Measurements from ENCODE around the gene MKI67.
"Not testable (repeated sequence)": the region's sequence is repeated elsewhere in the genome, so short reads cannot be mapped to it uniquely, and the experiment has no call there.

The MKI67 gene

DNA sequence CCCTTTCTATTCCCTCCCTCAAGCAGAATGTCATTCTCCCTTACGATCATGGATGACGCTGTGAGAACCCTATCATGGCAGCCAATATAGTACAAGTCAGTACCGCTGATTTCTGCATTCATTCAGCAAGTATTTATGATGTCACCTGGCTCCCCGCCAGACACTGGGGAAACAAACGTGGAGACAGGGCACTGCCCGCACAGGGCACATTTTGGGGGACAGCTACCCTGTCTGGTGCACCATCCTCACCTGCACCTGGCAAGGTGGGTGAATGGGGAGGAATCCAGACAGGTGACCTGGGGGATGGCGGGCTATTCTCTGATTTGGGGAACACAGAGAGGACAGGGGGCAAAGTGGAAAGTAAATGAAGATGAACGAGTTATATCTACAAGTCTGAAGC lies 28.4 kb downstream of the MKI67 start:
- Histone ChIP-seq H3K27ac (ENCODE audit: low read depth, low read length) (no peak overlapping the region), H3K4me1 (ENCODE audit: control insufficient read depth in 5 of 5, insufficient read depth in 5 of 5, low read length in 5 of 5) (no peaks in the 10 kb centered on the region), H3K27me3 (ENCODE audit: control insufficient read depth in 5 of 5, insufficient read depth in 4 of 5, low read length in 5 of 5) (no peaks in the 10 kb centered on the region), H3K36me3 (ENCODE audit: control insufficient read depth in 5 of 5, insufficient read depth in 5 of 5, low read length in 5 of 5) (no peaks in the 10 kb centered on the region), H3K9ac (ENCODE audit: low read length in 5 of 5) (no peak overlapping the region), H3K9me3 (ENCODE audit: control insufficient read depth in 5 of 5, low read length in 5 of 5) (no peaks in the 10 kb centered on the region), H3K4me3 (ENCODE audit: low read depth in 1 of 5, low read length in 5 of 5) (no peak overlapping the region)

DNA sequence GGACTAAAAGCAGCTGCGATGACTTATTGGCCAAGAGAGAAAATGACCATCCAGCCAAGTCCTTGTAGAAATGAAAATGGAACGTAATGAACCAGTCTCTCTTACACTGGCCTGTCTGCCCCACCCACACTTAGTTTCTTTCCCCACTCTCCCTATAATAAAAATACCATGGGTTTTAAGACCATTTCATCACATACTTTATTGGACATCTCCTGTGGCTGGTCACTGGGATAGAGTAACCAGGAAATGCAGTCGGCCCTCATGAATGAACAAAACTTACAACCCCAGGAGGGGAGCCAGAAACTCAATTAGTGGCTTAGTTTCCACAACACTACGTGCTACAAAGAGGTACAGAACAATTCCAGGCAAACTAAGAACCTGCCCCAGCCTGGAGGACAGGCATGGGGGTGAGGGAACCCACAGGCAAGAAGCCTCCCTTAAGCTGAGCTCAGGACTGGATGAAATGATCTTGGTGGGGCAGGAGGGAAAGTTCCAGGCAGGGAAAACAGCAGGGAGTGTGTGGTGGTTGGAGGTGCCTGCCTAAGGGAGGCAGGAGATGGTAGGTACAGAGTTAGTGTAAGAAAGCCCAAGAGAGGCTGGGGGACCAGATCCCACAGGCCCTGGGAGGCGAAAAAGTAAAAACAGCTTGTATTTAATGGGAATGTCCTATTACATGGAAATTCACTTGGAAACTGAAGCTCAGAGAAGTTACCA lies 29.6 kb downstream of the MKI67 start:
- no peak overlapping the region for H3K27ac ChIP-seq (ENCODE audit: low read depth, low read length)

DNA sequence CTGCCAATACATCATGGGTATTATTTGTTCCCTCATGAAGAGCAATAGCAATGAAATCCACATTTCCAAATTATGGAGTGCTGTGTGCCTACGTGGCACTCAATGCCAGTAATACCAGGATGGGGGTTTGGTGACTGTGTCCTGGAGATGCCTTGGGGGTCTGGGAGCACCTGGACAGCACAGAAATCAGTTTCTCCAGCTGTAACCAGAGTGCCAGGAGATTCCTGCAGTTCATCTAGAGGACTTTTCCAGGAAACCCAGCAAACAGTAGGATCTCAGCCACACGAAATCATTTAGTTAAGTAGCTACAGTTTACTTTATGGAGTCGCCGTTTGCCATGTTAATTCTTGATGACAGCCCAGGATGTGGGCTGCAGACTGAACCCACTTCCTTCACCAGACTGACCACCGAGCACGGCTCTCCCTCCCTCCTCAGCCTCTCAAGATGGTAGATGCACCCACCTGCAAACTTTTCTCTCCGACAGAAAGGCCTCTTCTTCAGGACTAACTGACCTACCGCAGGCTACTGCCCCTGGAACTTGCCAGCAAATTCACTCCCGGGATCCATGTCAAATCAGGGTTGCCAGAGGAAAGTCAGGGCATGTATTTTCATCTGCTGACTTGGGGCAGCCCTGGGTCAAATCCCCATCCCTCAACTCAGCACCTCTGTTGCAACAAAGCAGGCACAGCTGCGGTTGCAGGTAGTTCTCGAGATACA lies 30.3 kb downstream of the MKI67 start:
- peaks cover 0 to 3% (median 0%) of the 10 kb centered on the region in 5 donors for H3K27me3 ChIP-seq (ENCODE audit: control insufficient read depth in 5 of 5, insufficient read depth in 4 of 5, low read length in 5 of 5)
- no peaks in the 10 kb centered on the region for H3K36me3 ChIP-seq (ENCODE audit: control insufficient read depth in 5 of 5, insufficient read depth in 5 of 5, low read length in 5 of 5)
- no peak overlapping the region for H3K27ac ChIP-seq (ENCODE audit: low read depth, low read length)
- no peaks in the 10 kb centered on the region for H3K4me1 ChIP-seq (ENCODE audit: control insufficient read depth in 5 of 5, insufficient read depth in 5 of 5, low read length in 5 of 5)
- no peak overlapping the region for H3K9ac ChIP-seq (ENCODE audit: low read length in 5 of 5)
- no peaks in the 10 kb centered on the region for H3K9me3 ChIP-seq (ENCODE audit: control insufficient read depth in 5 of 5, low read length in 5 of 5)
- no peak overlapping the region for H3K4me3 ChIP-seq (ENCODE audit: low read depth in 1 of 5, low read length in 5 of 5)

More for the DNA sequence above, 29.6 kb downstream of the MKI67 start:
- Histone ChIP-seq H3K9ac (ENCODE audit: low read length in 5 of 5) (no peak overlapping the region), H3K9me3 (ENCODE audit: control insufficient read depth in 5 of 5, low read length in 5 of 5) (no peaks in the 10 kb centered on the region), H3K4me3 (ENCODE audit: low read depth in 1 of 5, low read length in 5 of 5) (no peak overlapping the region), H3K27me3 (ENCODE audit: control insufficient read depth in 5 of 5, insufficient read depth in 4 of 5, low read length in 5 of 5) (peaks cover 0 to 3% (median 0%) of the 10 kb centered on the region in 5 donors), H3K36me3 (ENCODE audit: control insufficient read depth in 5 of 5, insufficient read depth in 5 of 5, low read length in 5 of 5) (no peaks in the 10 kb centered on the region), H3K4me1 (ENCODE audit: control insufficient read depth in 5 of 5, insufficient read depth in 5 of 5, low read length in 5 of 5) (no peaks in the 10 kb centered on the region)

DNA sequence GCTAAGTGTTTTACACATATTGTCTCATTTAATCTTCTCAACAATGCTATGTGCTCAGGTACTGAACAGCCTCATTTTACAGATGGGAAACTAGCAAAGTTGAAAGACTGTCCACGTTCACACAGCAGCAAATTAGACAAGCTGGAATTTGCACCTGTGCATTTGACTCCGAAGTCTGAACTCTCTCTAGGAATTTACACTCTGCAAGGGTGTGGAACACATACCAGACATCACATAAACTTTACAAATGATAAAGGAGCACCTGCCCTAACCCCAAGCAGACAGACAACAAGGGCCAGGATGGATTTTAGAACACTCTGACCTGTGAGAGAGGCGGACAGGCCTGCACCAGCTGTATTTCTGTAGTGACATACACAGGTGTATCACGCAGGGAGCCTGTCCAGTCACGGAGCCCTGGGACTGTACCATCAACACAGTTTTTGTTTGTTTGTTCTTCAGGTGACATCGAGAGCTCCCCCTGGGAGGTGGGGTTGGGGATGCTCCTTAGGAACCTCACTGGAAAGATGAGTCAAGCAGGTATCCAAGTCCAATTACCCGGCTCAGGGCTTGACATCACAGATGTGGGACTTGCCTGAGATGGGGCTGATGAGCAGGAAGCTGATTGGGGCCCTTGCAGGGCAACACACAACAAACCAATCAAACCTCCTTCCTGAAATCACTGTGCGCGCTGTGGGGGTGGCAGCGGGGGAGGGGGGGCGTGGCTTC lies 31.0 kb downstream of the MKI67 start:
- H3K9me3 ChIP-seq (ENCODE audit: control insufficient read depth in 5 of 5, low read length in 5 of 5) = no peaks in the 10 kb centered on the region
- H3K4me3 ChIP-seq (ENCODE audit: low read depth in 1 of 5, low read length in 5 of 5) = no peak overlapping the region
- H3K4me1 ChIP-seq (ENCODE audit: control insufficient read depth in 5 of 5, insufficient read depth in 5 of 5, low read length in 5 of 5) = no peaks in the 10 kb centered on the region
- peaks cover 0 to 8% (median 0%) of the 10 kb centered on the region in 5 donors for H3K27me3 ChIP-seq (ENCODE audit: control insufficient read depth in 5 of 5, insufficient read depth in 4 of 5, low read length in 5 of 5)
- H3K9ac ChIP-seq (ENCODE audit: low read length in 5 of 5) = no peak overlapping the region
- no peaks in the 10 kb centered on the region for H3K36me3 ChIP-seq (ENCODE audit: control insufficient read depth in 5 of 5, insufficient read depth in 5 of 5, low read length in 5 of 5)
- no peak overlapping the region for H3K27ac ChIP-seq (ENCODE audit: low read depth, low read length)

DNA sequence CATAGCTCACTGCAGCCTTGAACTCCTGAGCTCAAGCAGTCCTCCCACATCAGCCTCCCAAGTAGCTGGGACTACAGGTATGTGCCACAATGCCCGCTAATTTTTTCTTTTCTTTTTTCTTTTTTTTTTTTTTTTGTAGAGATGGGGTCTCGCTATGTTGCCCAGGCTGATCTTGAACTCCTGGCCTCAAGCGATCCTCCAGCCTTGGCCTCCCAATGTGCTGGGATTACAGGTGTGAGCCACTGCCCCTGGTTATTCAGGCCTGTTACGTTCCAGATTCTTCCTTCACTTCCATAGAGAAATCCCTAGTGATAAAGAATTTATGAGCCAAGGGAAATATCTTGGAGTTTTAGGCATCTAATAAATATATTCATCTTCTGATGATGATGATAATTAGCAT lies 31.6 kb downstream of the MKI67 start:
- not testable (repeated sequence) for H3K9me3 ChIP-seq (ENCODE audit: control insufficient read depth in 5 of 5, low read length in 5 of 5); H3K27me3 ChIP-seq (ENCODE audit: control insufficient read depth in 5 of 5, insufficient read depth in 4 of 5, low read length in 5 of 5); H3K27ac ChIP-seq (ENCODE audit: low read depth, low read length); H3K36me3 ChIP-seq (ENCODE audit: control insufficient read depth in 5 of 5, insufficient read depth in 5 of 5, low read length in 5 of 5); H3K4me3 ChIP-seq (ENCODE audit: low read depth in 1 of 5, low read length in 5 of 5); H3K9ac ChIP-seq (ENCODE audit: low read length in 5 of 5); H3K4me1 ChIP-seq (ENCODE audit: control insufficient read depth in 5 of 5, insufficient read depth in 5 of 5, low read length in 5 of 5)

DNA sequence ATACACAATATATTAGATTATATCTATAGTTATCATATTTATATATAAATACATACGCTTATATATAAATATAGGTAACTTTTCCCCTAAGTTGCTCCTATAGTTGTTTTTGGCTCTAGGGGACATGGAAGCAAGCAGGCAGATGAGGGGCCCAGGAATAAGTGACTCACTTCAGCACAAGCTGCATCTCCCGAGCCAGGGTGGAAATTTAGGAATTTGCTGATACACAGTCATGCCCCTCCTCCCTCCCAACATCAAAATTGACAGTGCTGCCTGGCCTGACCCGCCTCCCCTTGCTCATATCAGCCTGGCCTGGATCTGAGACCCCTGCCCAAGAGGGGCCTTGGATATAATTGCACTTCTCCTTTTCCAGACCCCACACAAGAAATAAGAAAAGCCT lies 33.8 kb downstream of the MKI67 start:
- Histone ChIP-seq H3K27me3 (ENCODE audit: control insufficient read depth in 5 of 5, insufficient read depth in 4 of 5, low read length in 5 of 5) (peaks cover 0 to 16% (median 8%) of the 10 kb centered on the region in 5 donors), H3K36me3 (ENCODE audit: control insufficient read depth in 5 of 5, insufficient read depth in 5 of 5, low read length in 5 of 5) (no peaks in the 10 kb centered on the region), H3K9me3 (ENCODE audit: control insufficient read depth in 5 of 5, low read length in 5 of 5) (no peaks in the 10 kb centered on the region), H3K4me1 (ENCODE audit: control insufficient read depth in 5 of 5, insufficient read depth in 5 of 5, low read length in 5 of 5) (no peaks in the 10 kb centered on the region), H3K27ac (ENCODE audit: low read depth, low read length) (no peak overlapping the region), H3K9ac (ENCODE audit: low read length in 5 of 5) (no peak overlapping the region), H3K4me3 (ENCODE audit: low read depth in 1 of 5, low read length in 5 of 5) (no peak overlapping the region)

DNA sequence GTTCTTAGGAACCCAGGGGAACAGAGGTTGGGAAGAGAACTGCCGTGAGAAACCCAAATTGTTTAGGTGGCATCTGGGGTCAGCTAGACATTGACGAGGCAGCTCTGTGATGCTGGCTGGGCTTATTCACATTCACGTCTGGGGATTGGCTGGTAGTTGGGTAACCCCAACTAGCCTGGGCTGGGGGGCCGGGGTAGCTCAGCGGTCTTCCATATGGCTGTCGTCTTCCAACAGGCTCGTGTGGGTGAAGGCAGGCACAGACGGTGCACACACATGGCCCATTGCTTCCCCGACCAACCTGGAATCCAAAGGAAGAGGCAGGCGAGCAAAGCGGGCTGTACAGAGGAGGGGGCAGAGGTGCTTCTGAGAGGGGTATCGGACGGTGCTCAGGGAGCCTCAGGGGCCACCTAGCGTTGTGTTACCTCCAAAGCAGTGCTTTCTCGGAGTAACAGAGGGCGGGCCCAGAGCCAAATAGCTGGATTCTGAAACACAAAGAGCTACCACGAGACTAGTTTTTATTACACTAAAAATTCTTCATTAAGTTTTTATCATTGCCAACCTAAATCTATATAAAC lies 34.5 kb downstream of the MKI67 start:
- Histone ChIP-seq H3K9me3 (ENCODE audit: control insufficient read depth in 5 of 5, low read length in 5 of 5) (no peaks in the 10 kb centered on the region), H3K36me3 (ENCODE audit: control insufficient read depth in 5 of 5, insufficient read depth in 5 of 5, low read length in 5 of 5) (no peaks in the 10 kb centered on the region), H3K4me1 (ENCODE audit: control insufficient read depth in 5 of 5, insufficient read depth in 5 of 5, low read length in 5 of 5) (no peaks in the 10 kb centered on the region), H3K4me3 (ENCODE audit: low read depth in 1 of 5, low read length in 5 of 5) (no peak overlapping the region), H3K9ac (ENCODE audit: low read length in 5 of 5) (no peak overlapping the region), H3K27ac (ENCODE audit: low read depth, low read length) (no peak overlapping the region), H3K27me3 (ENCODE audit: control insufficient read depth in 5 of 5, insufficient read depth in 4 of 5, low read length in 5 of 5) (peaks cover 0 to 16% (median 8%) of the 10 kb centered on the region in 5 donors)

DNA sequence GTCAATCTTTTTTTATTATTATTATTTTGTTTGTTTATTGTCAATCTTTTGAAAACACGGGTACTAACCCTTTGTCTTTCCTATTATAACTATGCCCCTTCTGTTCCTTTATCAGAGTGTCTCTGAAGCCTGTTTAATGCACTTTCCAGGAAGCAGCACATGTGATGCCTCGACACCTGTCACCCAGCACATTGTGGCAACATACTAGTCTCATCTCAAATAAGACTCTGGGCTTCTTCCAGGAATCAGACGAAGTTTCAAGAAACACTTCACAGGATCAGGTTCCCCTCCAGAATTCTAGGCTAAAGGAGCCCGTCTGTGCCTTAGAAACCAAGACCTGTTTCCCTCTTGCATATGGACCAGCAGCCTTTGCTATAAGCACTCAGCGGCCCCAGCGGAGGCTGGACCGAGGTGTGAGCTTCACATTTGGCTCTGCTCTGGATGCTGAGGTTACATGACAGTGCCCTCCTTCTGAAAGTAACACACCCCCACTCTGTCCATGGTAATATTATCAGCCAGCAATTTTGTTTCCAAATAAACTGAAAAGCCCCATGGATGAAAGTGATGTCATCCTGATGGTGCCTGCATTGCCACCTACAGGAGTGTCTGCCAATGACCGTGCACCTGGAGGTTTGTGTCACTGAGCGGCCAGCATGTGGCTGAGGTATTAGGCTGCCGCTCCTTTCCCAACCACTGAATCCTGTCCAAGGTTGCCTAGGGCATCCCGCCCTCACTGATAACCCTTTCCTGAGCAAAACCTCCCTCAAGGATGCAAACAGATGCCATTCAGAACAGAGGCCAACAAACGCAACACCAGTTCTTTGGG lies 38.1 kb downstream of the MKI67 start:
- Histone ChIP-seq H3K27me3 (ENCODE audit: control insufficient read depth in 5 of 5, insufficient read depth in 4 of 5, low read length in 5 of 5) (peaks cover 0 to 16% (median 11%) of the 10 kb centered on the region in 5 donors), H3K36me3 (ENCODE audit: control insufficient read depth in 5 of 5, insufficient read depth in 5 of 5, low read length in 5 of 5) (peaks cover 0 to 20% (median 11%) of the 10 kb centered on the region in 5 donors), H3K27ac (ENCODE audit: low read depth, low read length) (no peak overlapping the region), H3K4me1 (ENCODE audit: control insufficient read depth in 5 of 5, insufficient read depth in 5 of 5, low read length in 5 of 5) (no peaks in the 10 kb centered on the region), H3K9ac (ENCODE audit: low read length in 5 of 5) (no peak overlapping the region), H3K9me3 (ENCODE audit: control insufficient read depth in 5 of 5, low read length in 5 of 5) (no peaks in the 10 kb centered on the region), H3K4me3 (ENCODE audit: low read depth in 1 of 5, low read length in 5 of 5) (no peak overlapping the region)

DNA sequence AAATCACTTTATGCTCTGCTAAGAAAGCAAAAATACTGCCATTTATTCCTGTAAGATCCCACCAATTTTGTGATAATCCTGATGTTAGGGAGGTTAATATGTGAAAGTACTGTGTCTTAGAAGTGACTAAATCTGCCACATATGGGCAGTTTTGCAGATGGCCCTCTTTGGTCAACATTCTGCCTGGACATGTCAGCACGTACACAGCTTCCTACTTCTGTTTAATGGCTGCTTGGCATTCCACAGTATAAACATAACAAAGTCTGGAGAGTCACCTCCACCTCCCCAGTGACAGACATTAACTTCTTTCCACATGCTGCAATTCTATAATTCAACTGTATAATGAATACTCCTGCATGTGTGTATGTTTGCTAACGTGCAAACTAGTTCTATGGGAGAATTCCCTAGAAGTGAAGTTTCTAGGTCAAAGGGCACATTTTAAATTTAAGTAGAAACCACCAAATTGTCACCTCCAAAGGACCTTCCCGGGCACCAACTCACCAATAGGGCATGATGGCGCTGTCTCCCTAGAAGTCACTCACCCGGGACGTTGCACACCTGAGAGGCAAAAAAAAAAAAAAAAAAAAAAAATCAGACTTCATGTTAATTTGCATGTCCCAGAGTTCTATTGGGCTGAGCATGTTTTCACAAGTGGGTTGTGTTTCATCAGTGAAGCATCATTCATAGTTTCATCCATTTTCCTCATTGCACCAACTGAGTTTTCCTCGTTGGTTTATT lies 38.9 kb downstream of the MKI67 start:
- no peaks in the 10 kb centered on the region for H3K9me3 ChIP-seq (ENCODE audit: control insufficient read depth in 5 of 5, low read length in 5 of 5)

More for the DNA sequence above, 38.9 kb downstream of the MKI67 start:
- no peak overlapping the region for H3K9ac ChIP-seq (ENCODE audit: low read length in 5 of 5)
- H3K36me3 ChIP-seq (ENCODE audit: control insufficient read depth in 5 of 5, insufficient read depth in 5 of 5, low read length in 5 of 5) = peaks cover 0 to 23% (median 14%) of the 10 kb centered on the region in 5 donors
- H3K4me1 ChIP-seq (ENCODE audit: control insufficient read depth in 5 of 5, insufficient read depth in 5 of 5, low read length in 5 of 5) = no peaks in the 10 kb centered on the region
- no peak overlapping the region for H3K27ac ChIP-seq (ENCODE audit: low read depth, low read length)
- H3K4me3 ChIP-seq (ENCODE audit: low read depth in 1 of 5, low read length in 5 of 5) = no peak overlapping the region
- H3K27me3 ChIP-seq (ENCODE audit: control insufficient read depth in 5 of 5, insufficient read depth in 4 of 5, low read length in 5 of 5) = peaks cover 0 to 16% (median 11%) of the 10 kb centered on the region in 5 donors

All from subcutaneous abdominal adipose tissue (tissue), 5 donors.